WI38 (cell line): Measurements from ENCODE around the gene AGBL4.

Source experiments
- H3K4me3 ChIP-seq: 2 replicates; pipeline ENCODE4 v1.5.1; 2011; ENCODE audit warnings: low read depth, mild to moderate bottlenecking, control low read depth, low read length
- TF ChIP-seq, protein P1 (sequence below): IDR thresholded peaks from 2 replicates; pipeline ENCODE4 v1.5.1; 2012; ENCODE audit warnings: low read depth, mild to moderate bottlenecking, control low read depth, low read length

AGBL4 gene

DNA sequence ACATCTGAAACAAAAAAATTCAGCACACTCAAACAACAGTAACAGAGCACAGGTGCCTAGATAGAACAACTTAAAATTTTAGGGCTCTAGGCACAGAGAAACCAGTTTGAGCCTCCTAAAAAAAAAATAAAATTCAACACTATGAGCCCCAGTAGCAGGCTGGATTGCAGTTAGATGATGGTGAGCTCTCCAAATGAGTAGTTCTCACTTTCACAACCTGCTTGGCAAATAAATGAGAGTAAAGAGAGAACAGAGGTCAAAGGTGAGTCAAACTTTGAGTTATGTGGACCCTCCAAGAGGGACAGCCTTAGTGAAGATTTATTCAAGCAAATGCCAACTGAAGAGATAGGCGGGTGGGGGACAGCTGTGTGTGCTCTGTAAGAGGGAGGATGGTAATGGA lies 1250.6 kb downstream of the AGBL4 start:
- TF ChIP-seq, protein P1, sequence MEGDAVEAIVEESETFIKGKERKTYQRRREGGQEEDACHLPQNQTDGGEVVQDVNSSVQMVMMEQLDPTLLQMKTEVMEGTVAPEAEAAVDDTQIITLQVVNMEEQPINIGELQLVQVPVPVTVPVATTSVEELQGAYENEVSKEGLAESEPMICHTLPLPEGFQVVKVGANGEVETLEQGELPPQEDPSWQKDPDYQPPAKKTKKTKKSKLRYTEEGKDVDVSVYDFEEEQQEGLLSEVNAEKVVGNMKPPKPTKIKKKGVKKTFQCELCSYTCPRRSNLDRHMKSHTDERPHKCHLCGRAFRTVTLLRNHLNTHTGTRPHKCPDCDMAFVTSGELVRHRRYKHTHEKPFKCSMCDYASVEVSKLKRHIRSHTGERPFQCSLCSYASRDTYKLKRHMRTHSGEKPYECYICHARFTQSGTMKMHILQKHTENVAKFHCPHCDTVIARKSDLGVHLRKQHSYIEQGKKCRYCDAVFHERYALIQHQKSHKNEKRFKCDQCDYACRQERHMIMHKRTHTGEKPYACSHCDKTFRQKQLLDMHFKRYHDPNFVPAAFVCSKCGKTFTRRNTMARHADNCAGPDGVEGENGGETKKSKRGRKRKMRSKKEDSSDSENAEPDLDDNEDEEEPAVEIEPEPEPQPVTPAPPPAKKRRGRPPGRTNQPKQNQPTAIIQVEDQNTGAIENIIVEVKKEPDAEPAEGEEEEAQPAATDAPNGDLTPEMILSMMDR = no peak
- no peak overlapping the region for H3K4me3 ChIP-seq

DNA sequence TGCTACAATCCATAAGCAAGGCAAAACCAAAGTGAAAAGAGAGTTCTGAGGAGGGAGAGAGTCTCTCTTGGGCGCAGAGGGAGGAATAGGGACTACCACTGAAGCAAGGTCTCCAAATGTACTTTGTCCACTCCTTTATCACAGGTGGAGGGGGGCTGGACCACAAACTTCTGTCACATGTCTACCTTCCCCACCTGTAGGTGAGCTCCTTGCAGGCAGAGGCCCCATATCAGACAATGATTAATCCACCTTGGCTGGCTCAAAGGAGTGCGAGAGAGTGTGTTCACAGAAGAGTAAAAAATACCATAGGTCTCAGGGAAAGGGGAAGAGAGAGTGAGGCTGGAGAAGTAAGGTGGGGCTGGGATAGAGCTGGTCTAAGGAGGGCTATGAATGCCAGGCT lies 1251.5 kb downstream of the AGBL4 start:
- no peak overlapping the region for H3K4me3 ChIP-seq
- TF ChIP-seq, protein P1 = no peak

DNA sequence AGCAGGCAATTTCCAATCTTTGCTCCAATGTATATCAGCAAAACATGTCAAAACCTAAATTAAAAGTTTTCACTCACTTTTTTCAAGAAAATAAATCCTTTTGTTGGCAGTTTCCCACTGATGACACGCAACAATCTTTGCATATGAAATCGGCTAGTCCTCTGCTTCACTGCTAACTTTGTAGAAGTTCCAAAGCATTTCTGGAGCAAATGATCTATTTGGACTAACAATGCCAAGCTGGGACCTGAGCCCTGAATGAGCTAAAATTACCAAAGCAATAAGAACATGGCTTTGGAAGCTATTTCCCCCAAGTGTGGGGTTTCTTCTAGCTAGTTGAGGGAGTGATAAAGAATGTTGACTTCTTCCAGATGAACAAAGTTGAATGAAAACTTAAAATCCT lies 1252.2 kb downstream of the AGBL4 start:
- no peak overlapping the region for H3K4me3 ChIP-seq
- TF ChIP-seq, protein P1 = no peak

DNA sequence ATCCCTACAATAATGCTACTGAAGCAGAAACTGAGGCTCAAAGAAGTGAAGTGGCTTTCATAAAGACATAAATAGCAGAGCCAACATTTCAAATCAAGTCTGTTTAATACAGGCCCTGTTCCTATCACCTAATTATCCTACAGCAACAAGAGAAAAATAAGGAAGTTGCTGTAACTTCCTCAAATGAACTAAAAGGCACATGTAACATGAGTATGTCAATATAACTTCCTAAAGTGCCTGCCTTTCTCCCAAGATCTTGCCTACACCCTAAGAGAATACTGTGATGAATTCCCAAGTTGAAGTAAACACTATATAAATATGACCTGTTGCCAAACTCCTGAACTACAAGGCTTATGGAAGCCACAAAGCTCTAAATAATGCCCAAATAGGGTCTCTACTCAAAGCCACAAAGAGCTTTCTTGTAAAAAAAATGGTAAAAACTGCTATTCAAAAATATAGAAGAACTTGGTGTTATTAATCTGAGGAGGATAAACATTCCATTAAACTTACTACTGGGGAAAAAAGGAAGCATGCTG lies 1255.7 kb downstream of the AGBL4 start:
- H3K4me3 ChIP-seq = no peak overlapping the region
- TF ChIP-seq, protein P1 = no peak

DNA sequence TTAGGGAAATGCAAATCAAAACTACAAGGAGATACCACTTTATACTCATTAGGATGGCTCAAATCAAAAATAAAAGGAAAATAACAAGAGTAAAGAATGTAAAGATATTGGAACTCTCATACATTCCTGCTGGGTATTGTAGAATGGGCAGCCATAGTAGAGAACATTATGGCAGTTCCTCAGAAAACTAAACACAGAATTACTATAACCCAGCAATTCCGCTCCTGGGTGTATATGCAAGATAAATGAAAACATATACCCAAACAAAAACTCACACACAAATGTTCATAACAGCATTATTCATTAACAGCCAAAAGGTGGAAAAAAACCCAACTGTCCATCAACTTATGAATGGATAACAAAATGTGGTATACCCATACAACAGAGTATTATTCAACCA lies 1258.4 kb downstream of the AGBL4 start:
- TF ChIP-seq, protein P1 = no peak
- no peak overlapping the region for H3K4me3 ChIP-seq

DNA sequence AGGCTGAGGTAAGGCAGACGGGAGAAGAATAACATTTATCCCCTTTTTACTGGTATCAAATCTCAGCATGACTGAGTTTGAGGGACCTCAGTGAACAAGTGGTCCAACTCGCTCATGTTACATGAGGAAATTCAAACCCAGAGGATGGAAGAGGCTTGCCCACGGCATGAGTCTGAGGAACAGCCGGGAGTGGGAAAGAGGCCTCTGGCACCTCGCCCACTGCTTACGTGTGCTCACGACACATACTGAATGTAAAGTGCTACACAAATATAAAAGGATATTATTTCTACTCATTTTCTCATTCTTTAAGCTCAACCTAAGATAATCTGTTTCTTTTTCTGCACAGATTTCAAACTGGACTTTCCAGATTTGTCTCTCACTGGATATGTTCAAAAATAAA lies 1261.8 kb downstream of the AGBL4 start:
- TF ChIP-seq, protein P1 = no peak
- no peak overlapping the region for H3K4me3 ChIP-seq

DNA sequence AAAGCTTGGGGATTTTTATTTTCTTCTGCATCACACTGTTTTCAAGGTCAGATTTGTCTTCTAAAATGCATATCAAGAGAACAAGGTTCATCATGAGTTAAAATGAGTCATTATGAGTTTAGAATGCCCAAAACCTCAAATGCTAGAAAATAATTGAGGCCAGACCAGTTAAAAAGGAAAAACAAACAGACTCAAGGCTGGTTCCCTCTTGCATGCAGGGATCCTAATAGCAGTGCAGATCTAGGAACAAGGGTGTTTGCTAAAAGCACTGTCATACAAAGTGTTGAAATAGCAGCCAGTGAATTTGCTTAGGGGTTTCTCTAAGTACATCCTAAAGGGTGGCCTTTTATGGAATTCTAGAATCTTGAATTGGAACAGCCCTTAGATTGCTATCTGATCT lies 1262.3 kb downstream of the AGBL4 start:
- TF ChIP-seq, protein P1 = no peak
- no peak overlapping the region for H3K4me3 ChIP-seq
